ENCODE data around the gene TP53I3.
"Not testable (repeated sequence)": the region's sequence is repeated elsewhere in the genome, so short reads cannot be mapped to it uniquely, and the experiment has no call there.

TP53I3 gene

DNA sequence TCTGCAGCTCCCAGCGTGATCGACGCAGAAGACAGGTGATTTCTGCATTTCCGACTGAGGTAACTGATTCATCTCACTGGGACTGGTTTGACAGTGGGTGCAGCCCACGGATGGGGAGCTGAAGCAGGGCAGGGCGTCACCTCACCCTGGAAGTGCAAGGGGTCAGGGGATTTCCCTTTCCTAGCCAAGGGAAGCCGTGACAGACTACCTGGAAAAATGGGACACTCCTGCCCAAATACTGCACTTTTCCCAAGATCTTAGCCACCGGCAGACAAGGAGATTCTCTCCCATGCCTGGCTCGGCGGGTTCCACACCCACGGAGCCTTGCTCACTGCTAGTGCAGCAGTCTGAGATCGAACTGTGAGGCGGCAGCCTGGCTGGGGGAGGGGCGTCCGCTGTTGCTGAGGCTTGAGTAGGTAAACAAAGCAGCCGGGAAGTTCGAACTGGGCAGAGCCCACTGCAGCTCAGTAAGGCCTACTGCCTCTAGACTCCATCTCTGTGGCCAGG is 10.6 kb upstream of the TP53I3 start:
- not testable (repeated sequence) for DNase-seq

DNA sequence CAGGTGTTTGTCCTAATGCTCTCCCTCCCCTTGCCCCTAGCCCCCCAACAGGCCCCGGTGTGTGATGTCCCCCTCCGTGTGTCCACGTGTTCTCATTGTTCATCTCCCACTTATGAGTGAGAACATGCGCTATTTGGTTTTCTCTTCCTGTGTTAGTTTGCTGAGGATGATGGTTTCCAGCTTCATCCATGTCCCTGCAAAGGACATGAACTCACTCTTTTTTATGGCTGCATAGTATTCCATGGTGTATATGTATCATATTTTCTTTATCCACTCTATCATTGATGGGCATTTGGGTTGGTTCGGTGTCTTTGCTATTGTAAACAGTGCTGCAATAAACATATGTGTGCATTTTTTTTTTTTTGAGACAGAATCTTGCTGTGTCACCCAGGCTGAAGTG is 8.6 kb upstream of the TP53I3 start:
- DNase-seq: not testable (repeated sequence)

- DNase-seq: no peak
Observed at GRCh38 chr2:24088821-24089359, 4.3 kb upstream of the TP53I3 start.

DNA sequence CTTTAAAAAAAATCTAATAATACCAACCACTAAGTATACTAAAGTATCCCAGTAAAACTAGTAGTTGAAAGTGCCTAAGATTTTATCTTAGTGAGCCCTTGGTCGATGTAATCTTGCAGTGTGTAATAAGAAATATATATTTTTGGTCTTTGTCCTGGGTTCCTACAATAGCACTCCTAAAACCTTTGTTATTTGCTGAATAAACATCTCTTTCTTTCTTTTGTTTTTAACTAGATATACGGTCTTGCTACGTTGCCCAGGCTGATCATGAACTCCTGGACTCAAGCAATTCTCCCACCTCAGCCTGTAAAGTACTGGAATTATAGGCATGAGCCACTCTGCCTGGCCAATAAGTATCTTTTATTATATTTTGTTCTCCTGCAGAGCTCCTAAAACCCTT is 2.4 kb upstream of the TP53I3 start:
- DNase-seq: no peak

GRCh38 chr2:24086241-24086640 is 1.6 kb upstream of the TP53I3 start:
- DNase-seq: no peak

- DNase-seq: no peak
Observed at GRCh38 chr2:24085200-24085489, 511 bp upstream of the TP53I3 start.

DNA sequence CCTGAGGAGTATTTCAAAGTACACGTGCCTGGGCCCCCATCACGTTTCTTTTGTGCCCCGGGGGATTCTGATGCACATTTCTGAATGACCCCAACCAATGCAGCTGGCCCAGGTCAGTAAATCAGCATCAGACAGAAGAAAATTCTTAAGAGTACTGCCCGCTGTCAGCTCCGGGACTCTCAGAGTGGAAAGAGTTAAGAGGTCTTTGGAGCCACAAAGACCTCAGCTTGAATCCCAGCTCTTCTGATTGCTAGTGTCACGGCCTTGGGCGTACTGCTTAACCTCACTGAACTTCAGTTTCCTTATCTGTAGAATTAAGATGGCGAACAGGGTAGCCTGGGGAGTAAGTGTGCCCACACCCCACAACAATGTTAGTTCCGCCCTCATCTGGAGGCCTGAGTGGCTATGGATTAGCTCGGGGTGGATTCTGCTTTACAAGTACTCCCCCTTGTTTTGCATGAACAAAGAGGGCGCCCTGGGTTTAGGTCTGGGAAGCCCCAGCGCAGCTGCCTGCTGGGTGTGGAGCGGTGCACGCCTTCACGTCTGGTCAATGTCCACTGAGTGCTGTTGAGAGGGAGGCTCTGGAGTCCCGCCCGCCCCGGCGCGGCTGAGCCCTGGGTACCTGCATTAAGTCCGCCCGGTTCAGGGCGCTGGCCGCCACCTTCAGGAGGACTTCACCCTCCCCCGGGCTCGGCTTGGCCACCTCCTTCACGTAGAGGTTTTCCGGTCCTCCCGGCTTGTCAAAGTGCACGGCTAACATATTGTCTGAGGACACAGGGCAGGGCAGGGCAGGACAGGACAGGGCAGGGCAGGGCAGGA is 858 bp downstream of the TP53I3 start:
- DNase-seq: peak; percentile 85

- no peak for DNase-seq
Observed at GRCh38 chr2:24082787-24083566, 1.7 kb downstream of the TP53I3 start.

DNA sequence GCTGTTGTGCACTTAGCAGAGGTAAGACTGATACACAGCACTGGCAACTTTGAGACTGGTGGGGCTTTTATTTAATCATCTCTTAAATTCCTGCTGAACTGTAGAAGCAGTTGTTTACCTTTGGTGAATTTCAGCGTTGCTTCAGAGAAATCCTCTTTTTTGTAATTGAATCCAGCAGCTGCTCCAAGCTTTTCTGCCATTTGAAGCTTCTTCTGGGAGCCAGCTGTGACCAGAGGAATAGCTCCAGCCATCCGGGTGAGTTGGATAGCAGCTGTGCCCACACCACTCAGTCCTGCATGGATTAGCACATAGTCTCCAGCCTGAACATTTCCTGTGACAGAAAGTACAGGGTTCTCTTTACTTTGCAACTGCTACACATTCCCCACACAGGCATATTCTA is 3.9 kb downstream of the TP53I3 start:
- no peak for DNase-seq

- DNase-seq: no peak
Observed at GRCh38 chr2:24077879-24078278, 6.8 kb downstream of the TP53I3 start.

DNA sequence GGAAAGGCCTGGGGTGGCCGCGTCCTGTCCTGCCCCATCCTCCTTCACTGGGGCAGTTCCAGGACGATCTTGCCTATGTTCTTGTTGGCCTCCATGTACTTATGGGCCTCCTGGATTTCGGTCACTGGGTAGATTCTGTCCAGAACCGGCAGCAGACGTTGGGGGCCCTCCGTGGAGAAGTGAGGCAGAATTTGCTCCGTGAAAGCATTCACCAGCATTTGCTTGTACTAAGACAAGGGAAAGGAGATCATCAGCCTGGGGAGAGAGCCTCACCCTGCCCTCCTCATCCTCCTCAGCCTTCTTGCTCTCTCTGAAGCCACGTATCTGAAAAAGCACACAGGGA is 7.1 kb downstream of the TP53I3 start:
- no peak for DNase-seq

DNA sequence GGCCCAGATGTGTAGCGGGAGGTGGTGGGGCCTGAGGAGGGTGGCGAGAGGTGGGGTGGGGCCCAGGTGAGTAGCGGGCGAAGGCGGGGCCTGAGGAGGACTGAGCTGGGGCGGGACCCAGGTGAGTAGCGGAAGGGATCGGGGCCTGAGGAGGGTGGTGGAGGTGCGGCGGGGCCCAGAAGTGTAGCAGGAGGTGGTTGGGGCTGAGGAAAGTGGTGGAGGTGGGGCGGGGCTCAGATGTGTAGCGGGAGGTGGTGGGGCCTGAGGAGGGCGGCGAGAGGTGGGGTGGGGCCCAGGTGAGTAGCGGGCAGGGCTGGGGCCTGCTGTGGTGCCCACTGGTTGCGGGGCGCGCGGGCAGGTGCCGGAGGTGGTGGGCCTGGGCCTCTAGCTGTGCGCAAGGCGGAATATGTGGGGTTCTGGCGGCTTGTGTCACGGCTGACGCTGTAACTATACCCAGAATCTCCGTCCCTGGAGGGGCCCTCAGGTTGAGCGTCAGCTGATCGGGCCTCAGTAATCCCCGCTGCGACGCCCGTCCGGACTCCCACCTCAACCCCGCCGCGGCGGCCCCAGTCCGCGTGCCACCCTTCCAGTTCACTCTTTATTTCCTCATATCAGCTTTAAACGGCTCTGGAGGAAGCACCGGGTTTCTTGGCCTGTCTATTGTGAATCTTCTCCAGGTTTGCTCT is 7.6 kb downstream of the TP53I3 start:
- DNase-seq: no peak

DNA sequence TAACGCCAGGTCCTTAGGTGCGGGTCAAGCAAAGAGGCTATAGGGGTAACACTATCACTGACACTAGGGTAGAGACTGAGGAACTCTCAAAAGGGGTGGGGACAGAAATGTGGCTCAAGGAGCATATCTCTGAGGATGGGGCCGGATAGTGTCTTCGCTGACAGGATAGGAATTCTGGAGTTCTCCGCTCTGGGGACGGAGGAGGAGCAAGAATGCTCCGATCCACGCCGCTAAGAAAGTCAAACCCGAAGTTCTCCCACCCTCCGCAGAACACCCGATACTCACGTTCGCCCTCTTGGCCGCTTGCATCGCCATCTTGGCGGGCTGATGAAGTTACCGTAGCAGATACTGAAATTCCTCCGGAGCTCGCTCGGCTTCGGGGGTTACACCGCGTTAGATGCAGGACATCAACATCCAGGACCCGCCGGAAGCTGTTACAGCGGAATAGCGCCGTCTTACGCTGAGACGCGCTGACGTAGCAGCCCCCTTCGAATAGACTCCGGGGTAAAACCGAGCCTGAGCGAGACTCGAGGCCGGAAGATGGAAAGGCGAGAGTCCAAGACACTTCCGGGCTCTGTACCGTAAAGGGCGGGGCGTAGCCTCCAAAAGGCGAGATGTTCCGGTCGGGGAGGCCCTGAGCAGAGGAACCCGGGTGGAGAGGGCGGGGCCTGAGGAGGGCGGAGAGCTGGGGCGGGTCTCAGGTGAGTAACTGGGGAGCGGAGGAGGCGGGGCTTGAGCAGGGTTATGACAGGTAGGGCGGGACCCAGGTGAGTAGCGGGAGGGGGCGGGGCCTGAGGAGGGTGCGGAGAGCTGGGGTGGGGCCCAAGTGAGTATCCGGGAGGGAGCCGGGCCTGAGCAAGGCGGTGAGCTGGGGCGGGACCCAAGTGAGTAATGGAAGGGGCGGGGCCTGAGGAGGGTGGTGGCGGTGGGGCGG is 8.5 kb downstream of the TP53I3 start, which contains the start of gene SF3B6:
Gene SF3B6, minus strand, starts transcription at position 412 of the 934 bp plus-strand sequence. Its CDS starts 97 bp downstream, at position 315.
- peak; percentile 99 for DNase-seq

GRCh38 chr2:24075259-24075658 is 9.4 kb downstream of the TP53I3 start:
- no peak for DNase-seq

DNA sequence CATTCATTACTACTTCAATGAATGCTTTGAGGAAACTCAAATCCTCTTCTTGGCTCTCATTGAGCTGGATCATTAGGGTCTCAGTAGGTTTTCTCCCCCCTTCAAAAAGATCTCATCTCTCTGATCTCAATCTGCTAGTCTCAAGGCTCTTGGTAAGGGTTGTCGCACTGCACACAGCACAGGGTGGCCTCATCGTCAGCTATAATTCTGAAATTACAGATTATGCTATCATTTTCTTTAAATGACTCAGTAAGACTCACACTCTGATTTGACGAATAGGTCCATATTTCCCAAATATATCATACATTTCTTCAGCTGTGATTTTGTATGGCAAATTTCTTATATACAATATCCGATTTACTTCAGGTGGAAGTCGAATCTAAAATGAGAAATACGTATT is 10.8 kb downstream of the TP53I3 start:
- DNase-seq: no peak

- no peak for DNase-seq
Observed at GRCh38 chr2:24072259-24072658, 12.4 kb downstream of the TP53I3 start.

DNA sequence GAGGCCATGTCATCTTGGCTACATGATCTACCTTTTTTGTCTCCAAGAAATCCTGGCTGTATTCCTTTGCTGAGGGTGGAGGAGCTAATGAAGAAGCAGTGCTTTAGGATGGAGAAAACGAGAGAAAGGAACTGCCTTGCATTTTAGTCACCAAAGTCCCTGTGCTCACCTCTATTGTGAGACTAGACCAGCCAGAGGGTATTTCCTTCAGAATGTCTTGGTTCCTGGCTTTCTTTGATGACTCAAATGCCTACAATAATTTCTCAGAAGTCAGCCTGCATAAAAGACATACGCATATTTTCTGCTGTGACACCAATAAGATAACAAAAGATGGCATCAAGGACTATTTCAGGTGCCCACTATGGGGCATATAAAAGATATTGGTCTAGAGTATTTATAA is 19.3 kb downstream of the TP53I3 start:
- DNase-seq: no peak

DNA sequence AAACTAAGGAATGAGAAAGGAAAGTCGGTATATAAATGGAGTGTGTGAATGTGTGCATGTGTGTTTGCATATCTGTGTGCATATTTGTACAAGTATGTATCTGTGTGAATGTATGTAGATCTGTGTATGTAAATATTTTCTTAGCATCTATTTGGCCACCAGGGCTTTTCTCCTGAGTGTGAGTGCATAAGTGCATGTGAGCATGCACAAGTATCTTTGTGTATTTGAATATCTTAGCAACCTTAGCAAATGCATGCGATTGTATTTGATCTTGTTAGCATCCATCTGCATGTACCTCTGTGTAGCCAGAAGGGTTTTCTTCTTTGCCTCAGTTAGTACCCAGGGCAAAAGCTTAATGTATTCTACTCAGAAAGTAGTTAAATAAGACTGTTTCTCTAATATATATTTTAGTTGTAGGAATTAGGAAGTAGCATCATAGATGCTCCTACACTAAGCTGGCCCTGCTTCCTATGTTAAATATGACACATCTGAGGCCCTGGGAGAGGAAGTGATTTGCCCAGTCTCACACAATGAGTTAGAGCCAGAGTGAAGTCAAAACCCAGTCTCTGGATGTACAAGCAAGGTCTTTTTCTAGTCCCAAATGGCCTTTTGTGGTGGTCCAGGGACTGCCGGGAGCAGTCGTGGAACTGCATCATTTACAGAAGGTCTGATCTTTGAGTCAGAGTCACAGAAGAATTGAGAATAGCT is 25.9 kb downstream of the TP53I3 start:
- DNase-seq: no peak

DNA sequence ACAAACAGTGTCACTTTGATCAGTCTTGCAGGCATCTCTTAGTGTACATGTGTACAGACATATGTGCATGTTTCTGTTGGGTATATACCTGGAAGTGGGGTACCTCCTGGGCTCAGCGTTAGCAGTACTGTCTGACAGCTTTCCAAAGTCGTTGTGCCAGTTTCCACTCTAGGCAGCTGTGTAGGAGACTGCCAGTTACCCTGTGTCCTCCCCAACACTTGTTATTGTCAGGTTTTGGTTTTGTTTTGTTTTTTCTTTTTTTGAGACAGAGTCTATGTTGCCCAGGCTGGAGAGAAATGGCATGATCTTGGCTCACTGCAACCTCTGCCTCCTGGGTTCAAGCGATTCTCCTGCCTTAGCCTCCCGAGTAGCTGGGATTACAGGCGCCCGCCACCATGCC is 28.9 kb downstream of the TP53I3 start:
- no peak for DNase-seq

DNA sequence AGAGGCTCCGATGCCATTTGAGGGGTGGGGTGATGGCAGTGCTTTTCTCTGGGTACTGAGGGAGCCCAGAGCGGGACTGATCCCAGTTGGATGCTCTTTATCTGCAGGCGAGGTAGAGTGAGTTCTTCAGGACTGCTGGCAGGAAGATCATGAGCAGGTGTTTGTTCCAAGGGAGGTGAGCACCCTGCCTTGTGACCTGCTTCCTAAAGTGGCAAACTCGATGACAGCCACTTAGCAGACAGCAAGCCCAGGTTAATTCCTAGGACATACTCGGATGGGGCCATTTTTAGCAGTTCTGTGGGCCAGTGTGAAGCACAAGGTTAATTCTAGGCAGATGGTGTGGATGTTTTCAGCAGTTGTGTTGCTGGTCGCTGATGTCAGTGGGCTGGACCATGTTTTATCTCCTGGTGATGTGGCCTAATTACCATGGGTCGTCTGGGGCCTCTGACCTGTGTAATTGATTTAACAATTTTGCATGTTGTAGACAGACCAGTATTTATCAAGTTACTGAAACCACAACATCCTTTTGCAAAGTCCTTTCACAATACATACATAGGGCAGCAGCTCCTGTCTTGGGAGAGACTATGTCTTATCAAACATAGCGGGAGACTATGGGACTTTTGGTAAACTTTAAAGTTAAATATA is 30.1 kb downstream of the TP53I3 start:
- no peak for DNase-seq

- no peak for DNase-seq
Observed at GRCh38 chr2:24052951-24053350, 31.7 kb downstream of the TP53I3 start.
